Caco-2 (cell line): ENCODE data around the gene CCDC110. TPM values are rescaled to one million over a fixed set of nuclear protein-coding genes. Genes with fewer than 3 reads are reported as not detected.

Experiments used
- BruUV-seq: library from RNA; stranded (reverse); fragments of 400-500 nt; replicated peaks from 2 replicates; lab custom pipeline; 2021; lab: Mats Ljungman, UMichigan
- CTCF ChIA-PET: fragments of 300-600 bp; sonication (Branson Sonifier 250); formaldehyde crosslinking; loops from one replicate; lab custom pipeline; 2022; ENCODE audit warnings: antibody characterized with exemption; lab: Charles Lee
- POLR2A ChIA-PET: fragments of 300-600 bp; sonication (Branson Sonifier 250); formaldehyde crosslinking; loops from one replicate; lab custom pipeline; 2022; ENCODE audit warnings: antibody characterized with exemption; lab: Charles Lee
- DNase-seq, 2 experiments: peaks; one replicate each; pipeline versions ENCODE4 v3.0.0 to v3.0.0-alpha.2; 2020 to 2022
- H3K27me3 ChIP-seq: replicated peaks from 2 replicates; pipeline ENCODE4 v1.6.0; 2011; ENCODE audit warnings: low read length; ENCODE audit not compliant: control insufficient read depth, insufficient read depth
- H3K36me3 ChIP-seq: 2 replicates; pipeline ENCODE4 v1.5.1; 2011; ENCODE audit warnings: low read length; ENCODE audit not compliant: control insufficient read depth, insufficient read depth
- H3K4me1 ChIP-seq: fragments of 250-450 bp; sonication (Bioruptor Pico); 2 replicates; pipeline ENCODE4 v1.5.1; 2020; ENCODE audit warnings: mild to moderate bottlenecking
- H3K4me3 ChIP-seq: 2 replicates; pipeline ENCODE4 v1.5.1; 2011; ENCODE audit warnings: low read depth, mild to moderate bottlenecking, control low read depth, low read length
- H3K9me3 ChIP-seq: fragments of 250-450 bp; sonication (Bioruptor Pico); 2 replicates; pipeline ENCODE4 v1.5.1; 2020; ENCODE audit warnings: mild to moderate bottlenecking, moderate library complexity
- H3K27ac Mint-ChIP-seq: one replicate; pipeline ENCODE4 v1.8.0; 2022; ENCODE audit warnings: mixed read lengths; ENCODE audit not compliant: unreplicated experiment
- H3K27me3 Mint-ChIP-seq: one replicate; pipeline ENCODE4 v1.8.0; 2022; ENCODE audit warnings: mixed read lengths; ENCODE audit not compliant: insufficient read depth, unreplicated experiment
- H3K36me3 Mint-ChIP-seq: one replicate; pipeline ENCODE4 v1.8.0; 2022; ENCODE audit warnings: mild to moderate bottlenecking, mixed read lengths; ENCODE audit not compliant: insufficient read depth, unreplicated experiment
- H3K4me1 Mint-ChIP-seq: one replicate; pipeline ENCODE4 v1.8.0; 2022; ENCODE audit warnings: low read depth, mixed read lengths; ENCODE audit not compliant: unreplicated experiment
- H3K4me3 Mint-ChIP-seq: one replicate; pipeline ENCODE4 v1.8.0; 2022; ENCODE audit warnings: mild to moderate bottlenecking, moderate library complexity, mixed read lengths; ENCODE audit not compliant: unreplicated experiment
- H3K9me3 Mint-ChIP-seq: one replicate; pipeline ENCODE4 v1.8.0; 2022; ENCODE audit warnings: mixed read lengths; ENCODE audit not compliant: unreplicated experiment
- intact Hi-C: fragments of 100-400 bp; cut with micrococcal nuclease; formaldehyde crosslinking; loops from one replicate; pipeline ENCODE4 v1.10.0; 2022; ENCODE audit not compliant: unreplicated experiment
- total RNA-seq: library from RNA; stranded (reverse); gene quantifications from 2 replicates; pipeline ENCODE4 v1.2.3, GENCODE V29; 2022
- TF ChIP-seq, protein P1 (sequence below), 2 experiments: fragments of 200-600 bp in 1 of 2; IDR thresholded peaks; 1 replicate in 1 of 2; 2 replicates in 1 of 2; pipeline versions ENCODE4 v1.5.1 to v1.8.0; 2011 to 2022; ENCODE audit warnings: antibody characterized with exemption in 1 of 2, control low read depth in 1 of 2, inconsistent platforms in 1 of 2, low read depth in 1 of 2, low read length in 1 of 2, mild to moderate bottlenecking in 1 of 2, moderate library complexity in 1 of 2; ENCODE audit not compliant: insufficient read depth in 1 of 2, severe bottlenecking in 1 of 2, unreplicated experiment in 1 of 2

The CCDC110 gene
- total RNA-seq, 1 experiment from 2014 or later, result not detected

GRCh38 chr4:185463541-185463940 lies 8.0 kb downstream of the CCDC110 start:
- Mint-ChIP-seq H3K36me3 (no peaks in the 10 kb centered on the region), H3K27ac (no peak overlapping the region), H3K4me1 (no peaks in the 10 kb centered on the region), H3K4me3 (no peak overlapping the region), H3K27me3 (peaks cover 41% of the 10 kb centered on the region), H3K9me3 (no peaks in the 10 kb centered on the region)
- H3K4me1 ChIP-seq, result no peaks in the 10 kb centered on the region
- no peak for DNase-seq
- H3K4me3 ChIP-seq, result no peak overlapping the region
- no peaks in the 10 kb centered on the region for H3K36me3 ChIP-seq
- TF ChIP-seq, protein P1, sequence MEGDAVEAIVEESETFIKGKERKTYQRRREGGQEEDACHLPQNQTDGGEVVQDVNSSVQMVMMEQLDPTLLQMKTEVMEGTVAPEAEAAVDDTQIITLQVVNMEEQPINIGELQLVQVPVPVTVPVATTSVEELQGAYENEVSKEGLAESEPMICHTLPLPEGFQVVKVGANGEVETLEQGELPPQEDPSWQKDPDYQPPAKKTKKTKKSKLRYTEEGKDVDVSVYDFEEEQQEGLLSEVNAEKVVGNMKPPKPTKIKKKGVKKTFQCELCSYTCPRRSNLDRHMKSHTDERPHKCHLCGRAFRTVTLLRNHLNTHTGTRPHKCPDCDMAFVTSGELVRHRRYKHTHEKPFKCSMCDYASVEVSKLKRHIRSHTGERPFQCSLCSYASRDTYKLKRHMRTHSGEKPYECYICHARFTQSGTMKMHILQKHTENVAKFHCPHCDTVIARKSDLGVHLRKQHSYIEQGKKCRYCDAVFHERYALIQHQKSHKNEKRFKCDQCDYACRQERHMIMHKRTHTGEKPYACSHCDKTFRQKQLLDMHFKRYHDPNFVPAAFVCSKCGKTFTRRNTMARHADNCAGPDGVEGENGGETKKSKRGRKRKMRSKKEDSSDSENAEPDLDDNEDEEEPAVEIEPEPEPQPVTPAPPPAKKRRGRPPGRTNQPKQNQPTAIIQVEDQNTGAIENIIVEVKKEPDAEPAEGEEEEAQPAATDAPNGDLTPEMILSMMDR (IDR thresholded peaks at IDR 0.05; ENCODE audit: insufficient read depth in 1 of 2, low read depth in 1 of 2, low read length in 1 of 2, severe bottlenecking in 1 of 2, unreplicated experiment in 1 of 2), result no peak
- POLR2A ChIA-PET, result no interaction called here
- H3K27me3 ChIP-seq, result no peaks in the 10 kb centered on the region; the same call in 1 of the 2 replicates
- no TSS peak for BruUV-seq
- no peaks in the 10 kb centered on the region for H3K9me3 ChIP-seq
- intact Hi-C loops, result no loop called here
- CTCF ChIA-PET, result no interaction called here

GRCh38 chr4:185461565-185461964 lies 10.0 kb downstream of the CCDC110 start:
- POLR2A ChIA-PET, result no interaction called here
- H3K4me3 Mint-ChIP-seq, result no peak overlapping the region

DNA sequence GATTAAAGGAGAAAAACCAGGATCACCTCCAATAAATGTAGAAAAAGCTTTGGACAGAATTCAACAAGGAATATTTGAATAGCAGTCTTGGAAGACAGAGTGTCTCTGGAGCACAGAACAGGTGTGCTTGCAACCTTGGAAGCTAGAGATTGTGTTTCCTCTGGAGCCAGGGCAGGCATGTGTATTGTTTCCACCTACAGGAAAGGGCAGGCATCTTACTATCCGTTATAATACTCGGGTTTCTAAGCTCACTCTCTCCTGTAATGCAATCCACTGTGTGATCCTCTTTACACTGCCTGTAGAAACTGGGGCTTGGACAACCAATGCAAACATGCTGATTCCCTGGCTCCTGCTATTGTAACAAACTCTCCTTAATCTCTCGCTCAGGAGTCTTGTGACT lies 14.4 kb downstream of the CCDC110 start:
- BruUV-seq, result no TSS peak
- H3K4me1 Mint-ChIP-seq, result no peaks in the 10 kb centered on the region
- no peak overlapping the region for H3K27ac Mint-ChIP-seq
- no peak for DNase-seq
- POLR2A ChIA-PET, result no interaction called here
- Histone ChIP-seq H3K36me3 (no peaks in the 10 kb centered on the region), H3K27me3 (no peaks in the 10 kb centered on the region), H3K4me1 (no peaks in the 10 kb centered on the region), H3K9me3 (no peaks in the 10 kb centered on the region), H3K4me3 (no peak overlapping the region)
- no peaks in the 10 kb centered on the region for H3K9me3 Mint-ChIP-seq
- CTCF ChIA-PET, result no interaction called here
- TF ChIP-seq, protein P1 (IDR thresholded peaks at IDR 0.05; ENCODE audit: insufficient read depth in 1 of 2, low read depth in 1 of 2, low read length in 1 of 2, severe bottlenecking in 1 of 2, unreplicated experiment in 1 of 2), result no peak
- intact Hi-C loops, result no loop called here
- peaks cover 14% of the 10 kb centered on the region for H3K27me3 Mint-ChIP-seq
- H3K36me3 Mint-ChIP-seq, result no peaks in the 10 kb centered on the region
- H3K4me3 Mint-ChIP-seq, result no peak overlapping the region

More at GRCh38 chr4:185461565-185461964, 10.0 kb downstream of the CCDC110 start:
- no TSS peak for BruUV-seq
- H3K27me3 Mint-ChIP-seq, result peaks cover 27% of the 10 kb centered on the region
- intact Hi-C loops, result no loop called here
- TF ChIP-seq, protein P1 (IDR thresholded peaks at IDR 0.05; ENCODE audit: insufficient read depth in 1 of 2, low read depth in 1 of 2, low read length in 1 of 2, severe bottlenecking in 1 of 2, unreplicated experiment in 1 of 2), result no peak
- Histone ChIP-seq H3K4me1 (no peaks in the 10 kb centered on the region), H3K9me3 (no peaks in the 10 kb centered on the region), H3K4me3 (no peak overlapping the region), H3K27me3 (no peaks in the 10 kb centered on the region), H3K36me3 (no peaks in the 10 kb centered on the region)
- DNase-seq, result no peak
- H3K36me3 Mint-ChIP-seq, result no peaks in the 10 kb centered on the region
- H3K9me3 Mint-ChIP-seq, result no peaks in the 10 kb centered on the region
- no peaks in the 10 kb centered on the region for H3K4me1 Mint-ChIP-seq
- H3K27ac Mint-ChIP-seq, result no peak overlapping the region
- CTCF ChIA-PET, result no interaction called here
